Peyer's patch (tissue), 4 donors: Measurements from ENCODE around the gene CTU1. TPM values are rescaled to one million over a fixed set of nuclear protein-coding genes. Genes with fewer than 3 reads are reported as not detected.

Source experiments
- DNase-seq, 3 donors: peaks; one replicate each; pipeline ENCODE4 v3.0.0-alpha.2; 2017 to 2019
- H3K27ac ChIP-seq, 4 donors: fragments of 200-600 bp; sonication (generic); one replicate each; pipeline ENCODE4 v1.5.1; 2016 to 2019
- H3K27me3 ChIP-seq, 2 donors: fragments of 200-600 bp; sonication (generic); one replicate each; pipeline ENCODE4 v1.5.1; 2019
- H3K36me3 ChIP-seq, 3 donors: fragments of 200-600 bp; sonication (generic); one replicate each; pipeline ENCODE4 v1.5.1; 2016 to 2019
- H3K4me1 ChIP-seq, 4 donors: fragments of 200-600 bp; sonication (generic); one replicate each; pipeline ENCODE4 v1.5.1; 2016 to 2019
- H3K4me3 ChIP-seq, 4 donors: fragments of 200-600 bp; sonication (generic); 1 replicate in 3 of 4; 2 replicates in 1 of 4; pipeline ENCODE4 v1.5.1; 2016 to 2019; ENCODE audit warnings: mild to moderate bottlenecking in 1 of 4
- H3K9me3 ChIP-seq, 4 donors: fragments of 200-600 bp; sonication (generic); one replicate each; pipeline ENCODE4 v1.5.1; 2016 to 2019; ENCODE audit warnings: mild to moderate bottlenecking in 1 of 4
- POLR2A ChIP-seq, 2 donors: fragments of 450-650 bp; IDR thresholded peaks; one replicate each; pipeline ENCODE4 v1.5.1; 2017; ENCODE audit warnings: antibody characterized with exemption in 2 of 2, mild to moderate bottlenecking in 2 of 2, moderate library complexity in 2 of 2
- total RNA-seq, 4 donors: library from RNA; depleted of rRNA; stranded (reverse); fragments of >200 nt; gene quantifications; one replicate each; pipeline ENCODE4 v1.1.0, GENCODE V29; 2016
- TF ChIP-seq, protein P1 (sequence below), 6 experiments: fragments of 450-650 bp in 4 of 6; fragments of 200-600 bp in 2 of 6; sonication (generic) in 1 of 6; IDR thresholded peaks; one replicate each; pipeline ENCODE4 v1.5.1; 2017 to 2019; ENCODE audit warnings: antibody characterized with exemption in 6 of 6, mild to moderate bottlenecking in 3 of 6, moderate library complexity in 1 of 6

Gene CTU1
- total RNA-seq, 4 donors from 2014 or later: 4.4 to 10.0 (median 6.5) TPM

DNA sequence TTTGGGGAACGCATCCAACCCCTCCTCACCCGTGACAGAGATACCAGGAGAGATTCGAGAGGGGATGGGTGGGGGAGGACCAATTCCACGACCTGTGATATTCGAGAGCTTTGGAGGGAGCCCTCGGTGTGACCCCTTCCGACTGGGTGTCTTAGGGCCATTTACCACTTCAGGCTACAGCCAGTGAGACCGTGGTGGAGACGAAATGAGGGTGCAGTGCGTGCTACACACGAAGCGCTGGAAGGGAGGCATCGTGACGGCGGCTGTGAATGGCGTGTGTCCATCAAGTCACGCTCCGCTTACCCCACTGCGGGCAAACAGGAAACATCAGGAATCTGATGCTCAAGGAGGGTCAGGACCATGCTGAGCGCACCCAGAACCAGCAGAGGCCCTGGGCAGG lies 10.4 kb downstream of the CTU1 start:
- no peak overlapping the region for H3K27ac ChIP-seq
- no peak overlapping the region for H3K4me3 ChIP-seq
- no peaks in the 10 kb centered on the region for H3K4me1 ChIP-seq
- peaks cover 0 to 35% (median 0%) of the 10 kb centered on the region in 3 donors for H3K36me3 ChIP-seq
- no peaks in the 10 kb centered on the region for H3K9me3 ChIP-seq
- peak in 1 of 3 donors; percentile 34 for DNase-seq
- TF ChIP-seq, protein P1, sequence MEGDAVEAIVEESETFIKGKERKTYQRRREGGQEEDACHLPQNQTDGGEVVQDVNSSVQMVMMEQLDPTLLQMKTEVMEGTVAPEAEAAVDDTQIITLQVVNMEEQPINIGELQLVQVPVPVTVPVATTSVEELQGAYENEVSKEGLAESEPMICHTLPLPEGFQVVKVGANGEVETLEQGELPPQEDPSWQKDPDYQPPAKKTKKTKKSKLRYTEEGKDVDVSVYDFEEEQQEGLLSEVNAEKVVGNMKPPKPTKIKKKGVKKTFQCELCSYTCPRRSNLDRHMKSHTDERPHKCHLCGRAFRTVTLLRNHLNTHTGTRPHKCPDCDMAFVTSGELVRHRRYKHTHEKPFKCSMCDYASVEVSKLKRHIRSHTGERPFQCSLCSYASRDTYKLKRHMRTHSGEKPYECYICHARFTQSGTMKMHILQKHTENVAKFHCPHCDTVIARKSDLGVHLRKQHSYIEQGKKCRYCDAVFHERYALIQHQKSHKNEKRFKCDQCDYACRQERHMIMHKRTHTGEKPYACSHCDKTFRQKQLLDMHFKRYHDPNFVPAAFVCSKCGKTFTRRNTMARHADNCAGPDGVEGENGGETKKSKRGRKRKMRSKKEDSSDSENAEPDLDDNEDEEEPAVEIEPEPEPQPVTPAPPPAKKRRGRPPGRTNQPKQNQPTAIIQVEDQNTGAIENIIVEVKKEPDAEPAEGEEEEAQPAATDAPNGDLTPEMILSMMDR (IDR thresholded peaks at IDR 0.05): no peak
- no peak for TF ChIP-seq POLR2A (IDR thresholded peaks at IDR 0.05)
- no peaks in the 10 kb centered on the region for H3K27me3 ChIP-seq

DNA sequence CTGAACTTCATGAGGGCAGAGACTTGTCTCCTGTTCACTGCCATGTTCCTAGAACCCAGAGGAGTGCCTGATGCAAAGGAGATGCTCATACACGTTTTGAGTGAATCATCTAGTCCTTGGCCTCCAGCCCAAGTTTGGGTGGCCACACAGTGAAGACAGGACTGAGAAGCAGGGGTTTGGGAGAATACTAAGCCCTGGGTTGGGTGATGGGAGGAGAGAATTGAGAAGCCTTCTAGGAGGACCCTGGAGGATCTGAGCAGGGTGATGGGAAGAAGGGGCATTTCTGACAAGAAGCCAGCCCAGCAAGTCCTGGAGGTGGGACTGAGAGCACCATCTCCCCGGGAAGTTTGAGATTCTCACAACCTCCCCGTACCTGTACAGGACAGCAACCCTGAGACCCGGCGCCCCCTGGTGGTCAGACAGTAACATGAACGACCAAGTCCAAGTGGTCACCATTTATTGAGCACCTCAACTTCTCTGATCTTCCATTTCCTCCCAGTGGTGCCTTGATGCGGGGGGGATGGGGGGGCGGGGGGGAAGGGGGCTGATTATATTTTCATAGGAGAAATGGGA lies 11.0 kb downstream of the CTU1 start:
- peak; percentile 58 to 79 (median 79) for DNase-seq
- TF ChIP-seq, protein P1 (IDR thresholded peaks at IDR 0.05): peak in 5 of 6 experiments; percentile 49 to 69 (median 56)
- no peak for TF ChIP-seq POLR2A (IDR thresholded peaks at IDR 0.05)
- Histone ChIP-seq H3K36me3 (peaks cover 0 to 30% (median 0%) of the 10 kb centered on the region in 3 donors), H3K4me1 (no peaks in the 10 kb centered on the region), H3K27ac (no peak overlapping the region), H3K9me3 (no peaks in the 10 kb centered on the region), H3K4me3 (no peak overlapping the region), H3K27me3 (no peaks in the 10 kb centered on the region)

DNA sequence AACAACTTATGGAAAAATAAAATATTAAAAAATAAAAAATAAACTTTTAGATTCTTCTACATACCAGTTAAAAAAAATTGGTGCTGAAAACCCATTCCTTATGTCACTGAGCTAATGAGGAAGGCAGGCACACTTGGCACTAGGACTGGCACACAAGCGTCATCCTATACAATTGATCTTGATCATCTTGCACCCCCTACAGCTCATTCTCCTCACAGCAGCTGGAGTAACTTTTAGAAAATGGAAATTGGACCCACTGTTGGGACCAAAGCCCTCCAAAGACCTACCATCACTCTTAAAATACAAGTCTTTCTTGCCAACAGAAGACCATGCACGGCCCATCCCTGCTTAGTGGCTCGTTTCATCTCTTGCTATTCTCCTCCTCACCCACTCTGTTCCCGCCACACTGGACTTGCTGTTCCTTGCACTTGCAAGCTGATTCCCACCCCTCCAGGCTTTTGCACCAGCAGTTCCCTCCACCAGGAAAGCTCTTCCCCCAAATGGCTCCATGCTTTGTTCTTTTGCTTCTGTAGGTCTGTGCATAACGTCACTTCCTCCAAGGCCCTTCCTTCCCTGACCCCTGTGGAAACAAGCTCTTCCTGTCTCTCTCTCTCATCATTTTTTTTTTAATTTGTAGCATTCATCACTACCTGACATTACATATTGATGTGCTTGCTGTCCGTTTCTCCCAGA lies 11.6 kb downstream of the CTU1 start:
- H3K27ac ChIP-seq: no peak overlapping the region
- H3K36me3 ChIP-seq: peaks cover 0 to 25% (median 0%) of the 10 kb centered on the region in 3 donors
- no peaks in the 10 kb centered on the region for H3K9me3 ChIP-seq
- no peaks in the 10 kb centered on the region for H3K27me3 ChIP-seq
- DNase-seq: peak in 1 of 3 donors; percentile 37
- no peaks in the 10 kb centered on the region for H3K4me1 ChIP-seq
- no peak overlapping the region for H3K4me3 ChIP-seq
- TF ChIP-seq POLR2A (IDR thresholded peaks at IDR 0.05): no peak
- TF ChIP-seq, protein P1 (IDR thresholded peaks at IDR 0.05): no peak

DNA sequence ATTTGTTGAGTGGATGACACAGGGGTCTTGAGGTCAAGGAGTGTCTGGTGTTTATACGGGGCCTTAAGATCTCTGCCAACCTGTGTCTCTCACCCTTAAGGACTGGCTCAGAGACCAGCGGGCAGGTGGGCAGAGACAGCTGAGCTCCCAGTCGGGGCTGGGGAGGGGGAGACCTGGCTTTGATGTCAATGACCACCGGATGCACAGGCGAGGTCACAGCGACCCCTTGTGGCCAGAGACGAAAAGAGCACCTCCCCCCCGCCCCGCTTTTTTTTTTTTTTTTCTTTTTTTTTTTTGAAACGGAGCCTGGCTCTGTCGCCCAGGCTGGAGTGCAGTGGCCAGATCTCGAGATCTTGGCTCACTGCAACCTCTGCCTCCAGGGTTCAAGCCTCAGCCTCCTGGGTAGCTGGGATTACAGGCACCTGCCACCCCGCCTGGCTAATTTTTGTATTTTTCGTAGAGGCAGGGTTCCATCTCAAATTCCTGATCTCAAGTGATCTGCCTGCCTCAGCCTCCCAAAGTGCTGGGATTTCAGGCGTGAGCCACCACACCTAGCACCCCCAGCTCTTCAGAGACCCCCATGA lies 13.4 kb downstream of the CTU1 start:
- Histone ChIP-seq H3K4me3 (no peak overlapping the region), H3K4me1 (no peaks in the 10 kb centered on the region), H3K36me3 (peaks cover 0 to 9% (median 0%) of the 10 kb centered on the region in 3 donors), H3K27me3 (no peaks in the 10 kb centered on the region), H3K9me3 (no peaks in the 10 kb centered on the region), H3K27ac (no peak overlapping the region)
- TF ChIP-seq, protein P1 (IDR thresholded peaks at IDR 0.05): peak in 4 of 6 experiments; percentile 34 to 68 (median 37)
- no peak for TF ChIP-seq POLR2A (IDR thresholded peaks at IDR 0.05)
- no peak for DNase-seq

DNA sequence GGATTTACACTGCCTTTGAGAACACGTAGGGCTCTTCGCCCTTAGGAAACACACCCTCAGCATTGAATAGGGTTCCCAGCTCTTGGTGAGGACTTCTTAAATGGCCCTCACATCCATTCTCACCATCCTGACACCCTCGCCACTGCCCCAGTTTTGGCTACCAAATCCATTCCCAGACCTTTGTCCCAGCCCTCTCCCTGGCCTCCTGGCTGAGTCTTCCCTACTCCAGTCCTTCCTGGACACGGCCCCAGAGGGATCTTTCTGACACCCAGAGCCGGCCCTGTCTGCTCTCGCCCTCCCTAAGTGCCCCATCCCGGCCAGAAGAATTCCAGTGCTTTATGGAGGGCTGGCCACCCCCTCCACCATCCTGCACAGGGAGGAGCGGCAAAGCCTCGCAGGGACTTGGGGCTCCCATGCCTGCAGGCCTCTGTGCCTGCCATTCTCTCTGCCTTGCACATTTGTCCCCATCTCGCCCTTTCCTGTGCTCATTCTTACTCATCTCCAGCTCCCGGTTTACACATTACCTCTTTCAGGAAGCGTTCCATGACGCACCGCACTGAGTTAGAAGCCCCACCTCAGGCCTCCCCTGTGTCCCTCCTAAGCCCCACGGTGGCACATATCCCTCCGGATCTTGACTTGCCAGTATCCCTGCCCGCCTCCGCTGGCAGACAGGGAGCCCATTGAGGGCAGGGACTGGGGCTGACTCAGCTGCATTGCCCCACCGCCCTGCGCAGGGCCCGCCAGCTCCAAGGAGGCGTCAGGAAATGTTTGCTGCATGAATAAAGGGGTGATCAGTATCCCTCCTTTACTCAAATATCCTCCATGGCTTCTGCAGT lies 14.5 kb downstream of the CTU1 start:
- TF ChIP-seq, protein P1 (IDR thresholded peaks at IDR 0.05): no peak
- TF ChIP-seq POLR2A (IDR thresholded peaks at IDR 0.05): no peak
- peaks cover 0 to 8% (median 0%) of the 10 kb centered on the region in 3 donors for H3K36me3 ChIP-seq
- H3K4me1 ChIP-seq: no peaks in the 10 kb centered on the region
- DNase-seq: no peak
- no peak overlapping the region for H3K27ac ChIP-seq
- H3K4me3 ChIP-seq: no peak overlapping the region
- H3K27me3 ChIP-seq: no peaks in the 10 kb centered on the region
- H3K9me3 ChIP-seq: no peaks in the 10 kb centered on the region
